CD4-positive, alpha-beta T cell treated with Interleukin-17A for 4 hours (primary cell): Measurements from ENCODE around the gene SESN1.
"Not testable (repeated sequence)": the region's sequence is repeated elsewhere in the genome, so short reads cannot be mapped to it uniquely, and the experiment has no call there.

ENCODE experiments used
- DNase-seq: peaks from one replicate; pipeline ENCODE4 v3.0.0-alpha.2; 2020; ENCODE audit warnings: mixed read lengths

Gene SESN1

DNA sequence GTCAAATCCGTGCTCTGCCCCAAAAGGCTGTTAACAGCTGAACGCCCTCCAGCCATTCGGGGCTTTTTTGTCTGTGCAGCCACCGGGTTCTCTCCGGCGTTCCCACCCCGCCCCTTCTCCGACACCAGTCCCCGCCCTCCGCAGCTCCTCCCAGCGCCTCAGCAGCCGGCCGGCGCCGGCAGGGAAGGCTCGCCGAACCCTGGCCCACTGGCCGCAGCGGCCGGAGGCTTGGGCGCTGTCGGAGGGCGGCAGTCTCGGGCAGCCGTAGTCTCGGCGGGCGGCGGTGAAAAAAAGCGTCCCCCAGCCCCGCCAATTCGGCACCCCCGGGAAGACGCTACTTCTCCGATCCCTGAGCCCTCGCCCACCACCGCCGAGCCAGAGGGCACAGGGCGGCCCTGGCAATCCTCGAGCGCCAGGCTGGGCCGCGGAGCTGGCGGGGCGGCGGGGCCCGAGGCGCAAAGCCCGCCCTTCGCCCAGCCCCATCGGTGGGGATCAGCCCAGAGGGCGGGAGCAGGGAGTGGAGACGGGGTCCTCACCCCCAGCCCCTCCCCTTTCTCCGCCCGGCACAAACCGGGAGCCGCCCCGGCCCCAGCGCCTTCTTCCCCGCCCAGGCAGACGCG is at the start of gene SESN1:
SESN1 (minus strand) TSS at position 431 of the 620 bp plus-strand sequence. CDS start 773 bp downstream, outside the sequence.
- peak; percentile 88 for DNase-seq

DNA sequence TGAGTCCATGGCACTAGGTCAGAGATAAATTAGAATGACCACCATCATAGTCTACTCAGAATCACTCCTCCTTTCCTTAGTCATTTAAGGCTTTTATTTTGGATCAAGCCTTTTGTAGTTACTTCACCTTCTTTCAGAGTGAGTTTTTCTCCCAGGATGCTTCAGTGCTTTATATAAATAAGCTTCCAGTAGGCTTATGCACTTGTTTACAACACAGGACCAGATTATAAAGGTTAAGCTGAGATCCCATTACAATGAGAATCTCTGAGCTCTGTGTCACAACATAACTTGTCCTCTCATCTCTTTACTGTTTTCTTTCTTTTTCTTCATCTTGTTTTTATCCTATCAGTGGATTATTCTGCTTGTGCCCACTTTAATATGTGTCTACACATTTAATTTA is 48.5 kb upstream of the SESN1 start:
- no peak for DNase-seq

DNA sequence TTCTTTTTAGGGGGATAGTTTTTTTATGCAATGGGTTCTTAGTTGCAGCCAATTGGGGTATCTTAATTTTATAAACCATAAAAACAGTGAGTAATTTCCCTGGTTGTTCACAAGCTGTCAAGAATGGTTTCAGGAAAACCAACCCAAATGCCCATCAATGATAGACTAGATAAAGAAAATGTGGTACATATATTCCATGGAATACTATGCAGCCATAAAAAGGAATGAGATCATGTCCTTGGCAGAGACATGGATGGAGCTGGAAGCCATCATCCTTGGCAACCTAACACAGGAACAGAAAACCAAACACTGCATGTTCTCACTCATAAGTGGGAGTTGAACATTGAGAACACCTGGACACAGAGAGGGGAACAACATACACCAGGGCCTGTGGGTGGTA is 47.4 kb upstream of the SESN1 start:
- DNase-seq = not testable (repeated sequence)

DNA sequence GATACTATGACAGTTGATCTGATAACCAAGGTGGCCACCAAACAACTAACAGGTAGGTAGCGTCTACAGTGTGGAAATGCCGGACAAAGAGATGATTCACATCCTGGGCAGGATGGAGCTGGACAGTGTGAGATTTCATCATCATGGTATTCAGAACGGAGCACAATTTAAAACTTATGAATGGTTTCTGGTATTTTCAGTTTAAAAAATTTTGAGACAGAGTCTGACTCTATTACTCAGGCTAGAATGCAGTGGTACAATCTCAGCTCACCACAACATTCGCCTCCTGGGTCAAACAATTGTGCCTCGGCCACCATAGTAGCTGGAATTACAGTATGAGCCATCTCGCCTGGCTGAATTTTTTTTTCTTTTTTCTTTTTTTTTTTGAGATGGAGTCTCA is 44.5 kb upstream of the SESN1 start:
- no peak for DNase-seq

DNA sequence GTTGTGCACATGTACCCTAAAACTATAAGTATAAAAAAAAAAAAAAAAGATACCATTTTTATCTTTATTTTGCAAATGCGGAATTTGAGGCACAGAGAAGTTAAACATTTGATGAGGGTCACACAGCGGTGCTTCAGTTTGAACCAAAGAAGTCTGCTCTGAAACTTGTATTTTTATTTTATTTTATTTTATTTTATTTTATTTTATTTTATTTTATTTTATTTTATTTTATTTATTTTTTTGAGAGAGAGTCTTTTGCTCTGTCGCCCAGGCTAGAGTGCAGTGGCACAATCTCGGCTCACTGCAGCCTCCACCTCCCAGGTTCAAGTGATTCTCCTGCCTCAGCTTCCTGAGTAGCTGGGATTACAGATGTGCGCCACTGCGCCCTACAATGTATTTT is 41.9 kb upstream of the SESN1 start:
- DNase-seq = not testable (repeated sequence)

DNA sequence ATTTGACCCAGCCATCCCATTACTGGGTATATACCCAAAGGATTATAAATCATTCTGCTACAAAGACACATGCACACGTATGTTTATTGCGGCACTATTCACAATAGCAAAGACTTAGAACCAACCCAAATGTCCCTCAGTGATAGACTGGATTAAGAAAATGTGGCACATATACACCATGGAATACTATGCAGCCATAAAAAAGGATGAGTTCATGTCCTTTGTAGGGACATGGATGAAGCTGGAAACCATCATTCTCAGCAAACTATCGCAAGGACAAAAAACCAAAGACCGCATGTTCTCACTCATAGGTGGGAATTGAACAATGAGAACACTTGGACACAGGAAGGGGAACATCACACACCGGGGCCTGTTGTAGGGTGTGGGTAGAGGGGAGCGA is 41.4 kb upstream of the SESN1 start:
- DNase-seq = not testable (repeated sequence)

DNA sequence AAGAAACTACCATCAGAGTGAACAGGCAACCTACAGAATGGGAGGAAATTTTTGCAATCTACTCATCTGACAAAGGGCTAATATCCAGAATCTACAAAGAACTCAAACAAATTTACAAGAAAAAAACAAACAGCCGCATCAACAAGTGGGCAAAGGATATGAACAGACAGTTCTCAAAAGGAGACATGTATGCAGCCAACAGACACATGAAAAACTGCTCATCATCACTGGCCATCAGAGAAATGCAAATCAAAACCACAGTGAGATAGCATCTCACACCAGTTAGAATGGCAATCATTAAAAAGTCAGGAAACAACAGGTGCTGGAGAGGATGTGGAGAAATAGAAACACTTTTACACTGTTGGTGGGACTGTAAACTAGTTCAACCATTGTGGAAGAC is 41.0 kb upstream of the SESN1 start:
- not testable (repeated sequence) for DNase-seq

DNA sequence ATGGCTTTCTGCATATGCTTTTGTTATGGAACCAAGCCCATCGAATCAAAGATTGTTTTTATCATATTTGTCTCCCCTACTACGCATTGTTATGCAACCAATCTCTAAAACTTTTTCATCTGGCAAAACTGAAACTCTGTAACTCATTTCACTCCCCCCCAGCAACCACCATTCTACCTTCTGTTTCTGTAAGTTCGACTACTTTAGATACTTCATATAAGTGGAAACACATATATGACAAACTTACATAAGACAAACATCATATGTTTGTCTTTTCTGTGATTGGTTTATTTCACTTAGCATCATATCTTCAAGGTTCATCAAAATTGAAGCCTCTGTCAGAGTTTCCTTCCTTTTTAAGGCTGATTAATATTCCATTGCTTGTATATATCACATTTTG is 35.4 kb upstream of the SESN1 start:
- no peak for DNase-seq

DNA sequence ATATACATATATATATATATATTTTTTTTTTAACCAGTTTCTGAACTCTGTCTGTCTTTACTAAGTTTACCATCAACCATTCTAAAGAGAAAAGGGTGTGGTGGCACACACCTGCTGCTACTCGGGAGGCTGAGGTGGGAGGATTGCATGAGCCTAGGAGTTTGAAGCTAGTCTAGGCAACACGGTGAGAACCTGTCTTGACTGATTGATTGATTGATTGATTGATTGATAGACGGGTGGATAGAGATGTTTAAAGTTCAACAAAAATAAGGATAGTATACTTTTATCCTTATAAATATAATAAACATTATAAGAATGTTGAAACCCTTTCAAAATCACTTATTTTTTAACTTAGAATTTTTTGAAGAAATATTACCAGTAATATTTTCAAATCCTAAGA is 30.9 kb upstream of the SESN1 start:
- no peak for DNase-seq

DNA sequence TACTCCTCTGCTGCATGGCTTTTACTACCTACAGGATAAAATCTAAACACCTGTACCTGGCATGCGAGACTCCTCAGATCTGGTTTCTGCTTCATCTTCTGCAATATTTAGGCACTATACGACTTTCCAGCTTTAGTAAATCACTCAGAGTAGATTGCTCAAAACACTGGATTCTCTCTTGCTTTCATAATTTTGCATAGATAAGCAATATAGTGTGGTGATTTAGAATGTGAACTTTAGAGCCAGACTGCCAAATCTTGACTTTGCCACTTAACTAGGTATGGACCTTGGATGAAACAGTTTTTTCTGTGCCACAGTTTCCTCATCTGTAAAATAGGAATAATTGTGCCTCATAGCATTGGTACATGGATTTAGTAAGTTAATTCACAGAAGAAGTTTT is 29.6 kb upstream of the SESN1 start:
- no peak for DNase-seq

DNA sequence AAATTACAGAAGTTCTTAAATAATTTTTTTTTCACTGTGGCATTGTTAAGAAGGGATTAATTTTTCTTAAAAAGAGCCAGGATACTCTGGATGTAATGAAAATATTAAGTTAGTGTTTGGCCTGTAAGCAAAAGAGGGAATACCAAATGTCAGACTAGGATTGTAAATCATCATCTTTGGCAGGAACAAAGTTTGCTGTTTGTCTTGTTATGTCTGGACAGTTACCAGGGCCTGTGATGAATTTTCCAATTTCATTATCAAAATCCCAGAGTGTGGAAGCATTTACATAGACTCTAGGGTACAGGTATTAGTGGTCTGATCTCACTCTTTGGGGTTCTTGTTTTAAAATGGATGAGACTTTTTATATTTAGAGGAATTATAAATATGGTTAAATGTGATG is 26.8 kb upstream of the SESN1 start:
- no peak for DNase-seq

DNA sequence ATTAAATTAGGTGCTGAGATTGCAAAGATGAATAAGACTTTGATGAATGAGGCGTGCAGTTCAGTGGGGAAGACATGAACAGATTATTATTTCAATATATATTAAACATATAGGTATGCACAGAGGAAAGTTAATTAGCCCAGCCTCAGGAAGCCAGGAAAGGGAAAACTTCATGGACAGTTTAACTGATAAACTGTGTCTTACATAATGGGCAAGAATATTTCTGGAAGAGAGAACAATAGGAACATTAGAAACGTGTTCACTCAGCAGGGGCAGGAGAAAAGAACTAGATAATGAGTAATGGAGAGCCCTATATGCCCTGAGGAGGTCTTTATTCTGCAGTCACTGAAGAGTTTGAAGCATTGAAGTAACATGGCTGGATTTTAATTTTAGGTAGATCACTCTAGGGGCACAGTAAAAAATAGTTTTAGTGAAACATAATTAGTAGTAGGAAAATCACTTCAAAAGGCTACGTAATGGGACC is 24.3 kb upstream of the SESN1 start:
- no peak for DNase-seq

DNA sequence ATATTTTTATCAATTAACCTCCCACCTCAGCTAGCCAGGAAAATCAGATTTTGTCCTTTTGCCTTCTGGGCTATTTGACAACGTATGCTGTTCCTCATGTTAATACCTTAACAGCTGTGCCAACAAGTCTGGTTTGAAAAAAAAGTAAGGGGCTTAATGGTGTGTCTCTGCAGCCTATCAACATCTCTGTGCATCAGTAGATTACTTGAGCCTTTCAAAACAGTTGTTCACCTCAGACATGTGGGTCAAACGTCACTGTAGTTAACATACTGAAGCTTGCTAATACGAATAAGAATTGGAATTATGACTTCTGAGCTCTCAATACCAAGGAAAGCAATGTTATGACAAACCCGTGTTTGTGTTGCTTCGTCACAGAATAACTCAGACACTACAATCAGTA is 23.7 kb upstream of the SESN1 start:
- DNase-seq = no peak

DNA sequence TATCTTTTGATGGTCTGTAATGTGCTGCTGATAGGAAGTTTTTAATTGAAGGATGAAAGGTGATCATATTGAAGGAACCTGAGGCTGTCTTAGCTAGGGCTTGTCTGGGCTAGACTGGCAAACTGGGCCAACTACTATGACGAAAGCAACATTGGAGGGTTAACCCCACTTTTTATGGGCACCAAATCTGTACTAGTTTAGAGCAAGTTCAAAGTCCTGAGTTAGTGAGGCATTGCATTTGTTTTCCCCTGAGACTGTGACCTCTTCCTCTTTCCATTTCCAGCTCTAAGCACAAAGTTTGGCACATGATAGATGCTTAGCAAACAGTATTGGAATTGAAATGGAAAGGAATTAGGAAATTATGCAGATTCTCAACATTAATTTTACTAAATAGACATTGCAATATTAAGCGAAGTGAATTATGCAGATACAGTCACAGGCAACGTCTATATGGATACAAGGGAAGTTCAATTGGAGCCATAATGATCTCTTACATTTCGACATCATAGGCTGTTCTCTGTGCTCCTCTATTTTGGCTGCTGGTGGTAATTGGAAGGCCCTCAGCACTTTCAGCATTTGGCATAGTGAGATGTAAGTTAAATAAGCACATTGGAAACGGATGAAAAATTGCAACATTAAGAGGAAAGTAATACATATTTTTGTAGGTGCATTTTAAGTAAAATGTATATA is 22.8 kb upstream of the SESN1 start:
- DNase-seq = no peak

DNA sequence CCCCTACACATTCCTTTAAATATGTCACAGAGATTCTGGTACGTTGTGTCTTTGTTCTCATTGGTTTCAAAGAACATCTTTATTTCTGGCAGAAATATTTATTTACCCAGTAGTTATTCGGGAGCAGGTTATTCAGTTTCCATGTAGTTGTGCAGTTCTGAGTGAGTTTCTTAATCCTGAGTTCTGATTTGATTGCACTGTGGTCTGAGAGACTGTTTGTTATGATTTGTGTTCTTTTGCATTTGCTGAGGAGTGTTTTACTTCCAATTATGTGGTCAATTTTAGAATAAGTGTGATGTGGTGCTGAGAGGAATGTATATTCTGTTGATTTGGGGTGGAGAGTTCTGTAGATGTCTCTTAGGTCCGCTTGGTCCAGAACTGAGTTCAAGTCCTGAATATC is 18.0 kb upstream of the SESN1 start:
- not testable (repeated sequence) for DNase-seq

DNA sequence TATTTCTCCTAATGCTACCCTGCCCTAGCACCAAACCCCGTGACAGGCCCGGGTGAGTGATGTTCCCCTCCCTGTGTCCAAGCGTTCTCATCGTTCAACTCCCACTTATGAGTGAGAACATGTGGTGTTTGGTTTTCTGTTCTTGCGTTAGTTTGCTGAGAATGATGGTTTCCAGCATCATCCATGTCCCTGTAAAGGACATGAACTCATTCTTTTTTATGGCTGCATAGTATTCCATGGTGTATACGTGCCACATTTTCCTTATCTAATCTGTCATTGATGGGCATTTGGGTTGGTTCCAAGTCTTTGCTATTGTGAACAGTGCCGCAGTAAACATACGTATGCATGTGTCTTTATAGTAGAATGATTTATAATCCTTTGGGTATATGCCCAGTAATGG is 15.0 kb upstream of the SESN1 start:
- DNase-seq = not testable (repeated sequence)

DNA sequence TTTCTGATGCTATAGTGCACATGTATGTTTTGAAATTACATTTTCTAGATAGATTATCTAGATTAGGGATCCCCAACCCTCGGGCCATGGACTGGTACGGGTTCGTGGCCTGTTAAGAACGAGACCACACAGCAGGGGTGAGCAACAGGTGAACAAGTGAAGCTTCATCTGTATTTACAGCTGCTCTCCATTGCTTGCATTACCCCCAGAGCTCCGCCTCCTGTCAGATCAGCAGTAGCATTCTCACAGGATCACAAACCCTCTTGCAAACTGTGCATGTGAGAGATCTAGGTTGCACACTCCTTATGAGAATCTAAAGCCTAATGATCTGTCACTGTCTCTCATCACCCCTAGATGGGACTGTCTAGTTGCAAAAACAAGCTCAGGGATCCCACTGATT is 11.0 kb upstream of the SESN1 start:
- no peak for DNase-seq

DNA sequence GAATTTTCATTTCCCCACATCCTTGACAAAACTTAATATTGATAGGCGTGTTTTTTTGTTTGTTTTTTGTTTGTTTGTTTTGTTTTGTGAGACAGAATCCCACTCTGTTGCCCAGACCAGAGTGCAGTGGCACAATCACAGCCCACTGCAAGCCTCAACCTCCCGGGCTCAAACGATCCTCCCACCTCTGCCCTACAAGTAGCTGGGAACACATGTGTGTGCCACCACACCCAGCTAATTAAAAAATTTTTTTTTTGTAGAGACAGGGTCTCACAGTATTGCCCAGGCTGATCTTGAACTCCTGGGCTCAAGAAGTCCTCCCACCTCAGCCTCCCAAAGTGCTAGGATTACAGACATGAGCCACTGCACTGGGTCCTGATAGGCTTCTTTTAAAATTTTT is 9.9 kb upstream of the SESN1 start:
- DNase-seq = no peak

DNA sequence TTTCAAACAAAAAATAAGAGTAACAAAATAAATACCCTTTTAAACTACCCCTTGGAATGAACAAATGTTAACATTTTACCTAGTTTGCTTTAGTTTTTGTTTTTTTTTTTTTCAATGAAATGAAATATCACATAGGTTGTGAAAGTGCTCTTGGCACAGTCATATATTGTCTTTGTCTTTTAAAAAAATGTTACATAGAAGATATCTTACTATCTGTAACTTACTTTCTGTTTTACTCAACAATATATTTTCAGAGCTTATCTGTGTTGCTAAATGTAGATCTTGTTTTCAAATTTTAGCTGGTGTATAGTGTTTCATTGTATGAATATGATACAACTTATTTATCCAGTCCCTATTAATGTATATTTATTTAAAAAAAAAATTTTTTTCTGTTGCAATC is 9.3 kb upstream of the SESN1 start:
- DNase-seq = no peak

DNA sequence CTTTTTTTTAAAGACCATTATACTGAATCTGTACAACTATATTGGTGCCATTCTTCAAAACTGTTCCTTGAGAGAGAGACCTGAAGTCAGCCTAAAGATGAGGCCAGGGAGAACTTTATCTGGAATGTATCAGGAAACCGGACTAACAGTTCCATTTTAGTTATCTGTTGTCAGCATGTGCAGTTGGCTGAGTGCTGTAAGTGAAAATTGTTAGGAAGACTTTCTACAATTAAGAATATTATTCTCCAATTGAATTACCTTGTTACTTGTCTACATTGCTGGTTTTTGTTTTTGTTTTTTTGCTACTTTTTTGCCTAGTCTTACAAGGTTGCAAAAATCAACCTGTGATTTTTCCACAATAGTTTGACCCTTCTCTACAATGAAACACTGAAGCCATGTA is 8.1 kb upstream of the SESN1 start:
- DNase-seq = no peak

DNA sequence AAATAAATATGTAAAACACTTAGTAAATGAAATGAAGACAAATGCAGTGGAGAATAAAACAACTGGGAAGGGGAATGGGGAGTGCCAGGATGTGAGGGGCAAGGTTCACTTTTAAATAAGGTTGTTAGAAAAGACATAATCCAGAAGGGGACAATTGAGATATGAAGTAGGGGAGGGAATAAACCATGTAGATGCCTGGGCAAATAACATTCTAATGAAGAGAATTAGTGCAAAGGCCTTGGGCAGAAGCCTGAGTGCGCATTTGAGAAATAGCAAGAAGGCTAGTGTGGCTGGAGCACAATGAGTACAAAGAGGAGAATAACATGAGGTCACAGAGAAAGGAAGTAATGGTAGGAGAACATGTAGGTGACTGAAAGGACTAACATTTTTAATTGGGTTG is 3.0 kb upstream of the SESN1 start:
- no peak for DNase-seq

DNA sequence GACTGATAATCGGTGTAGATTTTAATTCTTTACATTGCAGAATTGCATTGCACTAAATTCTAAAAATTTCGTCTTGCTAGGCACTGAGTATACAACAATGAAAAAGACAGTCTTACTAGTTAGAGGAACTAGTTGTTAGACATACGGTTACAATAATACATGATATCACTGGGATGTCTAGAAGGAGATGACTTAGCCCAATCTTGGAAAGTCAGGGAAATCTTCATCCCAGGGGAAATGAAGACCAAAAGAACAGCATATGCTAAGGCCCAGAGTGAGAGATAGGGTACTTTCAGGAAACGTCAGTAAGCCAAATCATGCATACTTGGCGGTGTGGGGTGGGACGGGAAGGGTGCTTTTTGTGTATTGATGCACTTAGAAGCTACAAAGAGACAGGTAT is 1.6 kb upstream of the SESN1 start:
- DNase-seq = no peak

DNA sequence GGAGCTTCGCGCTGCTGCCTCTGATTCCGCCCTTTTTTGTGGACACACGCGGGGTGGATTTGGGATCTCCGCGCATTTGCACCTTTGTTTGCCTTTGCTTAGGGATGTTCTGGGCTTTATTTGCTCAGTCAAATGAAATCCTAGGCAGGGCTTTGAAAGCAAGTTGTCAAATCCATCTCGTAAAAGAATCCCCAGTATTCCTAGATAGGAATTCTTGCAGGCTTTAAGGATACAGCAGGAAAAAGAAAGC is 1.1 kb upstream of the SESN1 start:
- DNase-seq = no peak

DNA sequence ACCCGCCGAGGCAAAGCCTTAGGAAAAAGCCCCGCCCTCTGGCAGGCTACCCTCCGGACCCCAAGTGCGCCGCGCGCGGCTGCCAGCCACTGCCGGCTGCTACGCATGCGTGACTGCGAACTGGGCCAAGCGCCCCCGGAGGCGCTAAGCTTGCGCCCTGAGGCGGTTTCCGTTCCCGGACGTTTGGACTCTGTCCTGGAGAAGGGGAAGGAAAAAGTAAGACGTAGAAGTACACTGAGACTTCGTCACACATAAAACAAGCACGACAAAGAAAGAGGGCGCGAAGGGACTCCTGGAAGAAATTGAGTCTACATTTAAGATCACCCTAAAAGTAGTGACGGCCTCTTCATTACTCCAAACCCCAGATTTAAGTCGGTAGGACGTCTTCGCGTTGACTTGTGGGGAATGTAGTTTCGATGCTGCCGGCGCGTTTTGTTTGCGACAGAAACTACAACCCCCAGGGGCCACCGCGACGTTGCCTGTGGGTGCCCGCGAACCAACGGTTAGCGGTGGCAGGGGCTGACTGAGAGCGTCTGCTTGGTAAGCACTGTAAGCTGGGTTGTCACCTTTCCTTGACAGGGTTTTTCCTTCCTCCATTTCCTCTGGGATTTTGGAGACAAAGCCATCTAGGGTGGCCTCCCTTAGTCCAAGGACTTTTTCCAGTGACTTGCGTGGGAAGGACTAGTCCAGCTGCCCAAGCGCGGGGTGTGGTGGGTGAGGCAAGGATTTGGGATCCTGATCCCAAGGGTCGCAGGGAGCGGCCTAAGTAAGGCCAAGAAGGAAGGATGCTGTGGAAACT is 589 bp upstream of the SESN1 start, which contains the start of gene CEP57L1:
CEP57L1 (plus strand) TSS at position 472 of the 799 bp plus-strand sequence. CDS start 49,715 bp downstream, outside the sequence.
- peak; percentile 95 for DNase-seq
